GM19395 (cell line): Measurements from ENCODE around the gene NHLRC4.
"Not testable (repeated sequence)": the region's sequence is repeated elsewhere in the genome, so short reads cannot be mapped to it uniquely, and the experiment has no call there.

ENCODE experiments used
- ATAC-seq: cut with Tn5 transposase; IDR thresholded peaks from one replicate; pipeline ENCODE4 v1.9.1; 2021; ENCODE audit warnings: mild to moderate bottlenecking, moderate library complexity; ENCODE audit not compliant: unreplicated experiment

The NHLRC4 gene

DNA sequence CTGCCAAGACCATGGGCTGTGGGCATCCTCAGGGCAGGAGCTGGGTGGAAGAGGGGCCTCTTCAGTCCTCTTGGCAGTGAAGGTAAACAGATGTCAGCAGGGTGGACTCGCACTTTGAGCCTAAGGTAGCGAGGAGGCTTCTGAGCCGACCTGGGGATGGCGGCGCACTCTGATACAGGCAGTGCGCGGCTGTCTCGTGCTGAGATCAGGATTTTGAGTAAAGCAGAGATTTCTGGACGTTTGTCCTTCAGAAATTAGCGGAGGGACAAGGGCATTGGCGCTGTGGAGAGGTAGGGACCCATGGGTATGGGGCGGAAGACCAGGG is 29.9 kb downstream of the NHLRC4 start:
- no peak for ATAC-seq

DNA sequence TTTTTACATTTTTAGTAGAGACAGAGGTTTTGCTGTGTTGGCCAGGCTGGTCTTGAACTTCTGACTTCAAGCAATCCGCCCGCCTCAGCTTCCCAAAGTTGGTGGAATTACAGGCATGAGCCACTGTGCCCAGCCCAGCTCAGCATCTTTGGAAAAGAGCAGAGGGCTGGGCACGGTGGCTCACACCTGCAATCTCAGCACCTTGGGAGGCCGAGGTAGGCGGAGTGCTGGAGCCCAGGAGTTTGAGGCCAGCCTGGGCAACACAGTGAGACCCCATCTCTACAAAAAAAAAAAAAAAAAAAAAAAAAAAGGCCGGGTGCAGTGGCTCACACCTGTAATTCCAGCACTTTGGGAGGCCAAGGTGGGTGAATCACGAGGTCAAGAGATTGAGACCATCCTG is 30.9 kb downstream of the NHLRC4 start:
- ATAC-seq = not testable (repeated sequence)

DNA sequence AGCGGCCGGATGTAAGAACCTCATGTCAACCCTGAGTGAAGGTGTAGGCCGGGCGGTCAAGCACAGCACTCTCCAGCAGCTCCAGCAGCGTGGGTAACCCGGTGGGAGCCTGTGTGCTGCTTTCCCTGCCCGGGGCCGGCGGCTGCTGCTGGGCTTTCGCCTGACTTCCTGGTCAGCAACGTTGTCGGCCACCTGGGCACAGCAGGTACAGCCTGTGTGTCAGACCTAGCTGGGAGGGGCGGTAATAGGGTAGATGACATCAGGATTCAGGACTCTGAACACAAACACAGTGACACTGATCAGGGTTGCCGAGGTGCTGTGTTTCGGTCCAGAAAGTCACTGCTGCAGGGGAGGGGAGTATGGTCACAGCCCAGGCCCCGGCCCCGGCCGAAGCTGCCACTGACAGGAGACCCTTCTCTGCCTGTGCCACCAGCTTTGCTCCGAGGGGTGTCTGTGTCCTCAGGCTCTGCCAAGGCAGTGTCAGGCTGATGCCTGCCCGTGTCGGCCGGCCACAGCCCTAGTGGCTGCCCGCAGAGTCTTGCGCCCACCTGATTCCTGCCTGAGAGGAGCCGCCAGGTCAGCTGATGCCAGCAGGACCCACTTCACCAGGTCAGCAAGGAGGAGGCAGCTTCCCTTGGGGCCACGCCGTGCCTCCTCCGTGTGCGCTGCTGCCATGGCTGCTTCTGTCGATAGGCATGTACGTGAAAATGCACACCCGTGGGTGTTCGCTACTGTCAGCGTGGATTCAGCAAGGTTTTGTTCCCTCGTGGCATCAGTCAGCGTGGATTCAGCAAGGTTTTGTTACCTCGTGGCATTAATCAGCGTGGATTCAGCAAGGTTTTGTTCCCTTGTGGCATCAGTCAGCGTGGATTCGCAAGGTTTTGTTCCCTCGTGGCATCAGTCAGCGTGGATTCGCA is 32.3 kb downstream of the NHLRC4 start:
- ATAC-seq = no peak

DNA sequence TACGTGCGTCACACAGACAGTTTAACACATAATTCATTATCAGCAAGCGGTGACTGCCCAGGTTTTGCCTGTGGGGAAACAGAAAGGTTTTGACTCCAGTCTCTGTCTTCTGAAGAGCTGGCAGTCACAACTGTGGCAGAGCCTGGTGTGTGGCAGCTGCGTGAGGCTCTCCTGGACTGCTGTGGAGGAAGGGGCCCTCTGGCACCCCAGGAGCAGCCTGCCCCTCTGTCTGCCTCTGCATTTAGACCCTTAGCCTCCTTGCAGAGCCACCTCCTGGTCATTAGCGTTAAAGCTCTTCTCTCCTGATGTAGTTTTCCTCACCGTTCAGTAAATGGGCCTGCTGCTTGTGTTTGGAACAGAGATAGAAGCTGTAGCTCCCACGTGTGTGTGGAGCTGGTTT is 34.0 kb downstream of the NHLRC4 start:
- no peak for ATAC-seq

DNA sequence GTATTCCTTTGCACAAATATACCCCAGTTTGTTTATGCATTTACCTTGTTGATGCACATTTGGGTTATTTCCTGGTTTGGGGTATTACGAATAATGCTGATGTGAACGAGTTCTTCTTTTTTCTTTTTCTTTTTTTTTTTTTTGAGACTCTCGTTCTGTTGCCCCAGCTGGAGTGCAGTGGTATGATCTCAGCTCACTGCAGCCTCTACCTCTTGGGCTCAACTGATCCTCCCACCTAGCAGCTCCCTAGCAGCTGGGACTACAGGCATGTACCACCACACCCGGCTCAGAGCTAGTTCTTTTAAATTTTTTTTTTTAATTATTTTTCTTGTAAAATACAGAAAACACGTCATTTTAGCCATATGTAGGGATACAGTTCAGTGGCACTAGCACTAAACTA is 37.1 kb downstream of the NHLRC4 start:
- ATAC-seq = no peak

DNA sequence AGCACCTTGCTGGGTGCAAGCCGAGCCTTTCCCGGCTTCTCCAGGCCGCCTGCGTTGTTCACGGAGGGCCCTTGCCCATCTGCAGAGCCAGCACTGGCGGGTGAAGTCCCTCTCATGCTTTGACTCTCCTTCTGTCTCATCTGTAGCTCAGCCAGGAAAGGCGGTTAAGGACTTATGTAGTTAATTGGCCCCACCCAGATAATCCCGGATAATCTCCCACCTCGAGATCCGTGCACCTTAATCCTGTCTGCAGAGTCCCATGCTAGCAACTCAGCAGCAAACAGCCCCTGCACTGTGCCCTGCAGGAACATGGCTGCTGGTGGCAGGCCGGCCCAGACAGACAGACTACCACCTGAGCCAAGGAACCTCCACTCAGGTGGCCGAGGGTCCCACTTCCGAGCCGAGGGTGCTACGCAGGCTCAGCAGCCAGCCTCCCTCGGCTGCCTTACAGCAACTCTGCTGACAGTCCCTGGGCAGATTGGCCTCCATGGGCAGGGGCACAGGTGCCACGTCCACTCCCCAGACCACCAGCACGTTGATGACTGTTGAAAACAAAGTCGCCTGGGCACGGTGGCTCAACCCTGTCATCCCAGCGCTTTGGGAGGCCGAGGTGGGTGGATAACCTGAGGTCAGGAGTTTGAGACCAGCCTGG is 40.0 kb downstream of the NHLRC4 start:
- no peak for ATAC-seq

DNA sequence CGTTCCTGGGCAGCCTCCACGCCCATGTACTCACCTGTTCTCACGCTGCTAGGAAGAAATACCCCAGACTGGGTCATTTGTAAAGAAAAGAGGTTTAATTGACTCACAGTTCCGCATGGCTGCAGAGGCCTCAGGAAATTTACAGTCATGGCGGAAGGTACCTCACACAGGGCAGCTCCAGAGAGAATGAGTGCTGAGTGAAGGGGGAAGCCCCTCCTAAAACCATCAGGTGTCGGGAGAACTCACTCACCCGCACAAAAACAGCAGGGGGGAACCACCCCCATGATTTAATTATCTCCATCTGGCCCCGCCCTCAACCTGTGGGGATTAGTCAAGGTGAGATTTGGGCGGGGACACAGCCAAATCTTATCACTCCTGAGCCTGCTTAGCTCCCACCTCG is 41.2 kb downstream of the NHLRC4 start:
- ATAC-seq = no peak

DNA sequence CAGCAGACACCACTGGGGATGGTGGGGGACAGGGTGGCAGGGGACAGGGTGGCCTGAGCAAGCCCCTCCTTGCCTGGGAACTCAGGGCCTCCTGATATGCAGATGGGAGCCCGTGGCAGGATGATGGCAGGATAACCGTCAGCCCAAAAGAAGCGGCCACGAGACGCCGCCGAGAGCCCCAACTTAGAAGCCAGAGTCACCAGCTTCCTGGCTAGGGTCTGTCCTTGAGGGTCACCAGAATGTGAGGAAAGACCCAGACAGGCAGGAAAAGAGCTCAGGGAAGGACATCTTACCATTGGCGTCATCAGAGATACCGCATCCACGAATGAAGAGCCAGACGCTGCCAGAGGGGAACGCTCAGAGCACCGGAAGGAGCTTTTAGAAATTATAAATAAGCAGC is 42.5 kb downstream of the NHLRC4 start:
- no peak for ATAC-seq

DNA sequence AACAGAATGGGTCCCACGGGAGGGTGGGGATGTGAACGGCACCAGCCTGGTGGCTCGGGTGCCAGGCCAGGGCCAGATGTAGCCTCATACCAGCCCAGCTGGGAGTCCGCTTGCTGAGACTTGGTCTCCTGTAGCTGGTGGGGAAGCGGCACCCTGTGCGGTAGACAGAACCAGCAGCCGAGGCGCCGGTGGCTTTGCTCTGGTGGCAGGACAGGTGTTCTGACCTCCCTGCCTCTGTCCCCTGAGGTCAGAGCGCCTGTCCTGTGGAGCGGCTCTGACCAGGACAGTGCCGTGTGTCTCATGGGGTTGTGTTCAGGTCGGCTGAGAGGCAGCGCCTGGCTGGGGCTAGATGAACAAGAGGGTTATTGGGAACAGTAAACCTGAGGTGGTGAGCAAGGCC is 43.2 kb downstream of the NHLRC4 start:
- no peak for ATAC-seq

DNA sequence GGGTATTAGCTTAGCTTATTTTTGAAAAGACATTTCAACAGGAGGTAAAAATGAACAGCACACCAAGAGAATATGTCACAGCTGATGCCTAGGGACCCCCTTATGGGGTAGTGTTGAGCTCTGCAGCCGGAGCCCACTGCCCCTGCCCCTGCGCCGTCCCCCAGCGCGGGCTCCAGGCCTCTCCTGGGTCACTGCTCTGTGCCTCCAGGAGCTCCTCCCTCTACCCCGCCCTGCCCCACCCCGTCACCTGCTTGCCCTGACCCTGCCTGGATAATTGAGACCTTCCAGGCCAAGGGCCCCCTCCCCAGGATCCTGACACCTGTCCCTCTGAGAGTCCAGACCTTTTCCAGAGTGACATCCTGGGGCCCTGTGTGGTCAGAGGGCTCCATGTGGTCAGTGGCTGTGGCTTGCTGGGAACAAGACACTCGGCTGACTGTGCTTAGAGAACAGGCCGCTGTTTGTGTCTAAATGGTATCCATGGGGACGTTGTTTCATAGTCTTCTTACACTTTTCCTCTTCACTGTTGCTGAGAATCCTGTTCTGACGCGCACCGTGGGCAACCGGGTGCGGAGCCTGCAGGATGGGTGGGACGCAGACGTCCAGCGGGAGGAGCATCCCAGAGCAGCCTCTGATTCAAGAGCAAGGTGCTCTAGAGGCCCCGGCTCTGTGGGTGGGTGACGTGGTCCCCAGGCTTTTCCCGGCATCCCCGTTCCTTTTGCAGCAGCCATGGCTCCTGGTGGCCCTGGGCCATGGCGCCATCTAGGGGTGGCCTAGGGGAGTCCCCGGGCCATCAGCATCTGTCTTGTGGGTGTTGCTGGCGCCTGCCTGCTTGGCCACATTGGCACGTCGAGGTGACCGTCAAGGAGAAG is 43.9 kb downstream of the NHLRC4 start:
- ATAC-seq = no peak

DNA sequence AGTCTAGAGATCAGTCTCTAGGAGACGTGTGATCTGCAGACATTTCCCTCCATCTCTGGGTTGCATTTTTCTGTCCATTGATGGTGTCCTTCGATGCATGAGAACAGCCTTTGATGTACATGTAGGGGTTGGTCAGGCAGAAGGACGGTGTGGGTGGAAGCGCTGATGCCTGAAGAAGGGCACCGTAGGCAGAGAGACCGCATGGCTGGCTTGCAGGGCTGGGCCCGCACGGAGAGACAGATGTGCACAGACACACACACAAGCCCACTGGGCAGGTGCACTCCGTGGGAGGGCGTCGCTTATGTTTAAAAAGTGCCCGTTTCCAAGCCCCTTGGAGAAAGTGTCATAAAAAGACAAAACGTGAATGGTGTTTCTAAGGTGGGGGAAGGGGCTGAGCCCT is 48.3 kb downstream of the NHLRC4 start:
- ATAC-seq = no peak

DNA sequence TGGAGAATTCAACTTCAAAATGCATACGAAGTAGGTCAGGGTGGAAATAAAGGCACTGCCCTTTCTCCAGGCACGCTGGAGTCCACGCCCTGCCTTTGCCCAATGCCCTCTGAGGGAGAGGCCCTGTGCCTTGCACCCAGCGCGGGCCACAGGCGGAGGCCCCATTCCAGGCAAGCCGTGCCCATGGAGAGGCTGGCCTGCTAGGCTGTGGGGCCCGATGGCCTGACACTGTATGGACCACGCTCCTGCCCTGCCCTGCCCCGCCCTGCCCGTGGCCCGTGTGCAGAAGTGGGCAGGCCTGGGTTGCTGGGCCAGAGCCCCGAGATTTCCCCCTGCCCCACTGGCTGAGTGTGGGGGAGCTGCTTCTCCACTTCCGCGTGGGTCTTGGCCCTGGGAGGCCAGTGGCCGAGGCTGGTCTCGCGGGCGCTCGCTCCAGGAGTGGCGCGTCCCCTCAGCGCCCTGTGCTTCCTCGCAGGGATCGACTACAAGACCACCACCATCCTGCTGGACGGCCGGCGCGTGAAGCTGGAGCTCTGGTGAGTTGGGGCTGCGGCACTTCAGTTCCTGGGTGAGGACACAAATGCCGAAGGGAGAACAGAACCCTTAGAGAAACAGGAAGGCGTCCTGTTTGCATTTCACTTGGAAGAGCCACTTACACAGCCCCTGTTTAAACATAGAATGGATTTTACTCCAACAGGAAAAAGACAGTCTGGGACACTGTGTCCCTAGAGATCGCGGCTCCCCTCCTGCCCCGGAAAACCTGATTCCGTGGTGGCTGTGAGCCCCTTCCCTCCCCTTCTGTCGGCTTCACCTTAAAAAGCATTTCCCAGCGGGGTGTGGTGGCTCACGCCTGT is 50.2 kb downstream of the NHLRC4 start:
- no peak for ATAC-seq

DNA sequence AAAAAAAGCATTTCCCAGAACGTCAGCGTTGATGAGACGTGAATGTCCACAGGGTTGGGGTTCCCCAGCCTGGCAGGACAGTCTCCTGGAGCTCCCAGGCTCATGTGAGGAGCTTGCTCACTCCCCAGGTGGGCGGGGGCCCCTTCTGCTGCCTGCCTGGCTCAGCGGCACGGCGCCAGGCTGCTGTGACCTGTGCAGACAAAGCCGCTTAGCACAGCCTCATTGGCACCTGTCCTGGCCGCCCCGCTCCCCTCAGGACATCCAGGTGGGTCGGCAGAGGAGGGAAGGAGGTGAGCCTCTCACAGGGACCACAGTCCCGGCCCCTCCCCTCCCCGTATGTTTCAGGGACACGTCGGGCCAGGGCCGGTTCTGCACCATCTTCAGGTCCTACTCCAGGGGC is 51.0 kb downstream of the NHLRC4 start:
- ATAC-seq = no peak
